ENCODE results near the gene CYP27A1.

CYP27A1 gene

DNA sequence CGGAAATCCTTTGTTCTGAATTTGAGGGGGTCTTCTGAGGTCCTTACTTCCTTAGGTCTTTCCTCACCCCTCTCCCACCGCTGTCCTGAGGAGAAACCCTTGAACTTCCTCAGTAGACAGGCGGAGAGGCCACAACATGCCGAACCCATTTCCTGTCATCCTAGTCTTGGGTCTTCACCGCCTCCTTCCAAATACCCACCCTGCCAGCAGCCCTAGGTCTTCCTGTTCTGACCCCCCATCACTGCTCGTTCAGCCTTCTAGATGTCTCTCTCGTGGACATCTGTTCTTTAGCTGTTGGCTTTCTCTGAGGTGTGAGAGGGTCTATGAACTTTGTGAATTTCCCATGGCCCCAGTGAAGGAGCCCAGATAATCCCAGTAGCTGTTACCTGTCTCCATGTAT is 27.2 kb upstream of the CYP27A1 start:
- Histone ChIP-seq H3K9me2 (ENCODE audit: low read depth, low read length) (no peaks in the 10 kb centered on the region), H3F3A (ENCODE audit: insufficient read depth, low read length) (no peaks in the 10 kb centered on the region), H3K4me2 (ENCODE audit: low read length) (no peak overlapping the region), H3K4me1 (ENCODE audit: insufficient read depth, low read length, severe bottlenecking) (no peaks in the 10 kb centered on the region), H4K20me1 (ENCODE audit: insufficient read depth, low read length) (no peaks in the 10 kb centered on the region), H3K36me3 (ENCODE audit: insufficient read depth, low read length) (peaks cover 74% of the 10 kb centered on the region), H3K27me3 (ENCODE audit: insufficient read depth, low read length) (no peaks in the 10 kb centered on the region), H3K9me3 (ENCODE audit: low read length) (no peaks in the 10 kb centered on the region), H2AFZ (ENCODE audit: low read length) (no peak overlapping the region), H3K79me2 (ENCODE audit: insufficient read depth, low read length) (no peaks in the 10 kb centered on the region), H3K27ac (ENCODE audit: low read depth, low read length, poor library complexity, severe bottlenecking) (no peak overlapping the region), H3K9ac (ENCODE audit: low read length) (no peak overlapping the region), H3K4me3 (ENCODE audit: low read depth, low read length, poor library complexity, severe bottlenecking) (no peak overlapping the region)
- TF ChIP-seq CTCF (IDR thresholded peaks at IDR 0.05; ENCODE audit: low read length) (no peak), EZH2 (IDR thresholded peaks at IDR 0.05; ENCODE audit: borderline replicate concordance, low read length) (no peak)

DNA sequence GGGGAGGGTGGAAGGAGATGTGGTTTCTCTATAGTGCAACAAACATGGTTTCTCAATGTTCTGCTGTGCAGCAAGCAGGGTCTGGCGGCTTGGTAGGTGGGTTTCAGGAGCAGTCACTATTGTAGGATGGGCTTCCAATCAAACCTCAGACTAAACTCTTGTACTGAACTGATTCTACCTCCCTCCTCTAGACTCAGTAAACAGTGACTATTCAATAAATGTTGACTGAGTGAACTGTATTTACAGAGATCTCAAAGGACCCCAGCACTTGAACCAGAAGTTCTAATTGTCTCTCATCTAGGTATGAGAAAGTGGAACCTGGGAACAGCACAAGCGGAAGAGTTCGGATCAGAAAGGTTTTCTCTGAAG is 26.8 kb upstream of the CYP27A1 start:
- Histone ChIP-seq H3K27ac (ENCODE audit: low read depth, low read length, poor library complexity, severe bottlenecking) (no peak overlapping the region), H3K4me1 (ENCODE audit: insufficient read depth, low read length, severe bottlenecking) (no peaks in the 10 kb centered on the region), H3K9ac (ENCODE audit: low read length) (no peak overlapping the region), H3K27me3 (ENCODE audit: insufficient read depth, low read length) (no peaks in the 10 kb centered on the region), H2AFZ (ENCODE audit: low read length) (no peak overlapping the region), H4K20me1 (ENCODE audit: insufficient read depth, low read length) (no peaks in the 10 kb centered on the region), H3K9me2 (ENCODE audit: low read depth, low read length) (no peaks in the 10 kb centered on the region), H3K36me3 (ENCODE audit: insufficient read depth, low read length) (peaks cover 70% of the 10 kb centered on the region), H3K9me3 (ENCODE audit: low read length) (no peaks in the 10 kb centered on the region), H3K4me2 (ENCODE audit: low read length) (no peak overlapping the region), H3K4me3 (ENCODE audit: low read depth, low read length, poor library complexity, severe bottlenecking) (no peak overlapping the region), H3K79me2 (ENCODE audit: insufficient read depth, low read length) (no peaks in the 10 kb centered on the region), H3F3A (ENCODE audit: insufficient read depth, low read length) (no peaks in the 10 kb centered on the region)
- TF ChIP-seq EZH2 (IDR thresholded peaks at IDR 0.05; ENCODE audit: borderline replicate concordance, low read length) = no peak
- no peak for TF ChIP-seq CTCF (IDR thresholded peaks at IDR 0.05; ENCODE audit: low read length)

- H2AFZ ChIP-seq (ENCODE audit: low read length) = no peak overlapping the region
- no peaks in the 10 kb centered on the region for H3K27me3 ChIP-seq (ENCODE audit: insufficient read depth, low read length)
- no peaks in the 10 kb centered on the region for H3K79me2 ChIP-seq (ENCODE audit: insufficient read depth, low read length)
- H3K9me3 ChIP-seq (ENCODE audit: low read length) = no peaks in the 10 kb centered on the region
- no peak overlapping the region for H3K27ac ChIP-seq (ENCODE audit: low read depth, low read length, poor library complexity, severe bottlenecking)
- no peak overlapping the region for H3K4me2 ChIP-seq (ENCODE audit: low read length)
- TF ChIP-seq EZH2 (IDR thresholded peaks at IDR 0.05; ENCODE audit: borderline replicate concordance, low read length) (no peak), CTCF (IDR thresholded peaks at IDR 0.05; ENCODE audit: low read length) (no peak)
- H3K36me3 ChIP-seq (ENCODE audit: insufficient read depth, low read length) = peaks cover 64% of the 10 kb centered on the region
- H4K20me1 ChIP-seq (ENCODE audit: insufficient read depth, low read length) = no peaks in the 10 kb centered on the region
- no peak overlapping the region for H3K9ac ChIP-seq (ENCODE audit: low read length)
- H3K4me3 ChIP-seq (ENCODE audit: low read depth, low read length, poor library complexity, severe bottlenecking) = no peak overlapping the region
- H3F3A ChIP-seq (ENCODE audit: insufficient read depth, low read length) = no peaks in the 10 kb centered on the region
- no peaks in the 10 kb centered on the region for H3K4me1 ChIP-seq (ENCODE audit: insufficient read depth, low read length, severe bottlenecking)
- no peaks in the 10 kb centered on the region for H3K9me2 ChIP-seq (ENCODE audit: low read depth, low read length)
These were observed 26.2 kb upstream of the CYP27A1 start for GRCh38 chr2:218755567-218756404.
